EH (cell line): Measurements from ENCODE around the gene TAF5L.
"Not testable (repeated sequence)": the region's sequence is repeated elsewhere in the genome, so short reads cannot be mapped to it uniquely, and the experiment has no call there.

Experiments
- DNase-seq: peaks from one replicate; pipeline ENCODE4 v3.0.0-alpha.2; 2015; ENCODE audit warnings: low read depth

TAF5L gene

GRCh38 chr1:229567109-229567868 lies 58.6 kb downstream of the TAF5L start:
- no peak for DNase-seq

- peak; percentile 74 for DNase-seq
Measured at GRCh38 chr1:229563701-229564100, 62.2 kb downstream of the TAF5L start.

GRCh38 chr1:229563241-229563640 lies 62.7 kb downstream of the TAF5L start:
- DNase-seq = peak; percentile 17

- DNase-seq = no peak
Measured at GRCh38 chr1:229562686-229563085, 63.2 kb downstream of the TAF5L start.

GRCh38 chr1:229561141-229561540 lies 64.8 kb downstream of the TAF5L start:
- DNase-seq = no peak

- DNase-seq = not testable (repeated sequence)
Measured at GRCh38 chr1:229560124-229560523, 65.8 kb downstream of the TAF5L start.

GRCh38 chr1:229559336-229559801 lies 66.6 kb downstream of the TAF5L start:
- DNase-seq = not testable (repeated sequence)

GRCh38 chr1:229558460-229559335 lies 67.2 kb downstream of the TAF5L start, which contains the start of gene ABCB10:
TSS of gene ABCB10 (minus strand) at chr1:229558707. CDS start at chr1:229558652, 55 bp downstream.
- peak; percentile 97 for DNase-seq

GRCh38 chr1:229557913-229558414 lies 68.0 kb downstream of the TAF5L start:
- peak; percentile 34 for DNase-seq

GRCh38 chr1:229557200-229557850 lies 68.6 kb downstream of the TAF5L start:
- peak; percentile 45 for DNase-seq

GRCh38 chr1:229554886-229555621 lies 70.9 kb downstream of the TAF5L start:
- peak; percentile 12 for DNase-seq

- DNase-seq = no peak
Measured at GRCh38 chr1:229553621-229554130, 72.2 kb downstream of the TAF5L start.

- DNase-seq = no peak
Measured at GRCh38 chr1:229552732-229553131, 73.2 kb downstream of the TAF5L start.

- no peak for DNase-seq
Measured at GRCh38 chr1:229550812-229551567, 74.9 kb downstream of the TAF5L start.

- DNase-seq = peak; percentile 6
Measured at GRCh38 chr1:229547542-229547941, 78.4 kb downstream of the TAF5L start.

- no peak for DNase-seq
Measured at GRCh38 chr1:229544587-229544986, 81.3 kb downstream of the TAF5L start.
